ENCODE results near the gene RBKS. TPM values are rescaled to one million over a fixed set of nuclear protein-coding genes. Genes with fewer than 3 reads are reported as not detected.

RBKS gene
- total RNA-seq, 1 donor from 2014 or later: 0.79 TPM

DNA sequence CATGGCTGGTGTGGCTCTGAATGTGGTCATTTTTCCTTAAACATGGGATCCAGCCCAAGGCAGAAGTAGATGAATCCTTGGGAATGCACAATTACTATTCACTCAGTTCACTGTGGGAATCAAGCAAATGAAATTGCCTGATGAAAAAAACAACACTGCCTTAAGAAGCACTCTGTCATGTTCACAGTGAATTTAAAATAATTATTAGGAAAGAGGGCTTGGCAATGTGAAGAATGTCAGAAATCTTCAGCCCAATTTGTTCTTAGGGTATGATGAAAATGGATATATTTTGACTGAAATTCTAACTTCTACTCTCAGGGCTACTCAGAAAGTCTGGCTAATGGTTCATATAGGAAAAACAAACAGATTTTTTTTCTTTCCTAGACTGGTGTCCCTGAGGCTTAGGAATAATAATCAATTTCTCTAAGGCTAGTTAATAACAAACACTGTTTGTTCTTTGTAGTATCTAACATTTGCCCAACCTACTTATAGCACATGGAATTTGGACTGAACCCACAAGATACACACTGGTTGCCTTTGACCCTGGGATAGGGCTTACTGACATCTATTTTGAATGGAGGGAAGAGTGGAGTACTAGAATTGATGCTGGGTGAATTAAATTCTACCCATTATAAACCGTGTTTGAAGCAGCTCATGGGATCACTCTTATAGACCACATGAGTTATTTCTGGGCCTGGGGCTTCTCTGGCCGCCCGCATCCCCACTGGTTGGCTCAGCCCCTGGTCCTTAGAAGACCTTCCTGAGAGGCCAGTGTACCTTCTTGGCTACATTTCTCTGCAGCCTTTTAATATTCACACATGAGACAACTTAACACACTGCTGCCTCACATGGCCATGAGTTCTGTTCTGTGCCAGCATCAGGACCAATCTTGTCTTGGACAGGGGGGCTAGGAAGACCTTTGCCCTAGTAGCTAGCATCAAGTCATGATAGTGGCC is 127.0 kb downstream of the RBKS start:
- TF ChIP-seq, protein P1, sequence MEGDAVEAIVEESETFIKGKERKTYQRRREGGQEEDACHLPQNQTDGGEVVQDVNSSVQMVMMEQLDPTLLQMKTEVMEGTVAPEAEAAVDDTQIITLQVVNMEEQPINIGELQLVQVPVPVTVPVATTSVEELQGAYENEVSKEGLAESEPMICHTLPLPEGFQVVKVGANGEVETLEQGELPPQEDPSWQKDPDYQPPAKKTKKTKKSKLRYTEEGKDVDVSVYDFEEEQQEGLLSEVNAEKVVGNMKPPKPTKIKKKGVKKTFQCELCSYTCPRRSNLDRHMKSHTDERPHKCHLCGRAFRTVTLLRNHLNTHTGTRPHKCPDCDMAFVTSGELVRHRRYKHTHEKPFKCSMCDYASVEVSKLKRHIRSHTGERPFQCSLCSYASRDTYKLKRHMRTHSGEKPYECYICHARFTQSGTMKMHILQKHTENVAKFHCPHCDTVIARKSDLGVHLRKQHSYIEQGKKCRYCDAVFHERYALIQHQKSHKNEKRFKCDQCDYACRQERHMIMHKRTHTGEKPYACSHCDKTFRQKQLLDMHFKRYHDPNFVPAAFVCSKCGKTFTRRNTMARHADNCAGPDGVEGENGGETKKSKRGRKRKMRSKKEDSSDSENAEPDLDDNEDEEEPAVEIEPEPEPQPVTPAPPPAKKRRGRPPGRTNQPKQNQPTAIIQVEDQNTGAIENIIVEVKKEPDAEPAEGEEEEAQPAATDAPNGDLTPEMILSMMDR (IDR thresholded peaks at IDR 0.05; ENCODE audit: insufficient read depth, low read length, severe bottlenecking): no peak
- DNase-seq (ENCODE audit: low read depth) (no peak), FAIRE-seq (no peak)
- Histone ChIP-seq H3K27me3 (ENCODE audit: control insufficient read depth, insufficient read depth, low read length) (no peaks in the 10 kb centered on the region), H3K36me3 (ENCODE audit: control insufficient read depth, insufficient read depth, low read length) (no peaks in the 10 kb centered on the region), H3K4me3 (ENCODE audit: low read depth, low read length) (no peak overlapping the region)

DNA sequence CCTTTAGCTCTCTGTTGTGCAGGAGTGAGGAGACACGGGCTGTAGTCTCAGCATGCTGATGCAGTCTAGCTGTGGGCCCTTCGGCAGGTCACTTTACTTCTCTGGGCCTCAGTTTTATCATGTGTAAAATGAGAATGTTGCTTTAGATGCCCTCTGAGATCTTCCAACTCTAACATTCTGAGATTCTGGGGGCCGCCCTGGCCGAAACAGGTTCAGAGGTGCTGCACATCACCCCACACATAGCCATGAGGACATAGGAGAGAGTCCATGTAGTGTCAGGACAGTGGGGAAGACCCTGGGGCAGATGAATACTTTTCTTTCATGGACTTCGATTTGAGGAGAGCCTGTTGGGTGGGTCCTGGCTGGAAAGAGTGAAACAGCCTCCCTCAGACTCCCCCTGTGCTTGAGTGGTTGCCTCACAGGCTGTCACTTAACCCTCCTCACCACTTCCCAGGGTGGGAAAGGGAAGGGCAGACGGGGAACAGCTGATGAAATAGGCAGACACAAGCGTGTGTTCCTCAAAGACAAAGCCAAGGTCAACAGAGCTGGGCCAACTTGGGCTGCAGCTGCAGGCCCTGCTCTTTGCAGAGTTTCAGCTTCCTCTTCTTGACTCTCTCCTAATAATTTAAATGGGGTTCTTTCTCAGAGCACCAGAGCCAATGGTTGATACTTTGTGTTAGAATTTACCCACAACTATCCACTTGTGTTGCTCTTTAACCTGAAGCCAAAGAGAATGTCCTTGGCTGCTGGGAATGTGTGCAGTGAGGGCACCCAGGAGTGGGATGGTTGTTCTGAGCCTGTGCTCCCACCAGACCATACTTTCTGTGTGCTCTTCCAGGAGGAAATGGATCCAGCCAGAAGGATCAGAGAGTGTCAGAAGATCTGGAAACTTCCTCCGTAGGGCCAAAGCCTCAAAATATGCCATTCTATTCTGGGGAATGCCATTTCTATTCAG is 133.4 kb downstream of the RBKS start:
- Histone ChIP-seq H3K27me3 (ENCODE audit: control insufficient read depth, insufficient read depth, low read length) (no peaks in the 10 kb centered on the region), H3K36me3 (ENCODE audit: control insufficient read depth, insufficient read depth, low read length) (no peaks in the 10 kb centered on the region), H3K4me3 (ENCODE audit: low read depth, low read length) (no peak overlapping the region)
- TF ChIP-seq, protein P1 (IDR thresholded peaks at IDR 0.05; ENCODE audit: insufficient read depth, low read length, severe bottlenecking): no peak
- FAIRE-seq (no peak), DNase-seq (ENCODE audit: low read depth) (no peak)

DNA sequence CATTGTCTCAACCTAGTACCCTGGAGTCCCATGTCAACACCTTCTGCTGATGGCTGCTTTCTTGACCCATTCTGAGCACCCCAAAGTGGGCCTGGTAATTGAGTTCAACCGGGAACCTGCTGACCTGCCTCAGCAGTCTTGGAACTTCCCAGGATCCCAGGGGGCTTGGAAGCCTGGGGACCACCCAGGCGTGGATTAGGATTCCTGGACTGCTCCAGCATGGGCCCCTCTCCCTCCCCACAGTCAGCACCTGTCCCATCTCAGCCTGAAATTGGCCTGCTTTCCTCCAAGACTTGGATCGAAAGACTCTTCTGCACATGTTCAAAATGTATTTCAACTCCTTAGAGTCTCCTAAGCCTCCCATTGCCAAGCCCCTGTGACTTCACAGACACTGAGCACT is 134.1 kb downstream of the RBKS start:
- H3K27me3 ChIP-seq (ENCODE audit: control insufficient read depth, insufficient read depth, low read length): no peaks in the 10 kb centered on the region
- no peak for FAIRE-seq

DNA sequence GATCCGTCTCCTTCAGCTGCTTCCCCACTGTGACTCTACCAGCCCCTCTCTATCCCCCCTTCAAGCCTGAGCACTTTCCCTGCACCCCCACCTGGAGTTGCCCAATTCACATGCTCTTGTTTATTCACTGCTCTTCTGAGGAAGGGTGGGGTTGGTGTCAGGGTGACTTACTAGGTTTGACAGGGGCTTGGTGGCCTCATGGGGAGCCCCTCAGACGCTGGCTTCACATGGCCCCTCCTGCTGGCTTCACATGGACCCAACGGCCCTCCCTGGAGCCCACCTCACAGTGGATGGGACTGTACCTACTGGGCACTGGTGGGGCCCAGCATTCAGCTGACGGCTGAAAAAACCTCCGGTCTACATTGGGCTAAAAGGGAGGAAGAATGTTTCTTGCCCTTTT is 135.4 kb downstream of the RBKS start:
- Histone ChIP-seq H3K4me3 (ENCODE audit: low read depth, low read length) (no peak overlapping the region), H3K36me3 (ENCODE audit: control insufficient read depth, insufficient read depth, low read length) (no peaks in the 10 kb centered on the region), H3K27me3 (ENCODE audit: control insufficient read depth, insufficient read depth, low read length) (no peaks in the 10 kb centered on the region)
- FAIRE-seq (no peak), DNase-seq (ENCODE audit: low read depth) (no peak)
- TF ChIP-seq, protein P1 (IDR thresholded peaks at IDR 0.05; ENCODE audit: insufficient read depth, low read length, severe bottlenecking): no peak

More for the DNA sequence above, 134.1 kb downstream of the RBKS start:
- no peaks in the 10 kb centered on the region for H3K36me3 ChIP-seq (ENCODE audit: control insufficient read depth, insufficient read depth, low read length)
- DNase-seq (ENCODE audit: low read depth): no peak
- TF ChIP-seq, protein P1 (IDR thresholded peaks at IDR 0.05; ENCODE audit: insufficient read depth, low read length, severe bottlenecking): no peak
- no peak overlapping the region for H3K4me3 ChIP-seq (ENCODE audit: low read depth, low read length)

DNA sequence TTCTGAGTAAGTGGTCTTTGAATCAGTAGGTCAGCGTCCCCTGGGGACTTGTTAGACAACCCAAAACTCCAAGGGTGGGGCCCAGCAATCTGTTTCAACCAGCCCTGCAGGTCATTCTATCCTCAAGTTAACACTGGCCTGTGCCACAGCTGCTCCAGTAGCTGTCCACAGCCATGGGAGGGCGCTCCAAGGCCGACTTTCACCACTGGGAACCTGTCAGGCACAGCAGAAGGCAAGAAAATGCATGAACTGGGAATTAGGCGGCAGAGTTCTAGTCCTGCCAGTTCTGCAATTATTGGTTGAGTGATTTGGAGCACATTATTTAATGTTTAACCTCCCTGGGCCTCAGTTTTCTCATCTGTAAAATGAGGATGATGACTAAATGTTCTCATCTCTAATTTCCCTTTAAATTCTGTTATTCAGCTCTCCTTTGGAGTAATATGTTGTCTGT is 136.0 kb downstream of the RBKS start:
- TF ChIP-seq, protein P1 (IDR thresholded peaks at IDR 0.05; ENCODE audit: insufficient read depth, low read length, severe bottlenecking): peak; percentile 91
- Histone ChIP-seq H3K4me3 (ENCODE audit: low read depth, low read length) (no peak overlapping the region), H3K27me3 (ENCODE audit: control insufficient read depth, insufficient read depth, low read length) (no peaks in the 10 kb centered on the region), H3K36me3 (ENCODE audit: control insufficient read depth, insufficient read depth, low read length) (no peaks in the 10 kb centered on the region)
- FAIRE-seq (no peak), DNase-seq (ENCODE audit: low read depth) (peak; percentile 73)

All from bronchial epithelial cell (primary cell).